ENCODE measurements around the gene ARHGEF5. TPM values are rescaled to one million over a fixed set of nuclear protein-coding genes. Genes with fewer than 3 reads are reported as not detected.

ARHGEF5 gene
- total RNA-seq, 1 donor from 2014 or later = 0.93 TPM

GRCh38 chr7:144404946-144405345 lies 49.7 kb downstream of the ARHGEF5 start:
- Mint-ChIP-seq H3K36me3 (ENCODE audit: unreplicated experiment) (no peaks in the 10 kb centered on the region), H3K27me3 (ENCODE audit: unreplicated experiment) (peaks cover 2% of the 10 kb centered on the region), H3K27ac (ENCODE audit: unreplicated experiment) (no peak overlapping the region), H3K9me3 (ENCODE audit: unreplicated experiment) (peaks cover 2% of the 10 kb centered on the region), H3K4me1 (ENCODE audit: low read depth, unreplicated experiment) (no peaks in the 10 kb centered on the region), H3K4me3 (ENCODE audit: unreplicated experiment) (no peak overlapping the region)
- TF ChIP-seq CTCF (IDR thresholded peaks at IDR 0.05; ENCODE audit: partially characterized antibody, unreplicated experiment) = no peak
- DNase-seq = no peak

DNA sequence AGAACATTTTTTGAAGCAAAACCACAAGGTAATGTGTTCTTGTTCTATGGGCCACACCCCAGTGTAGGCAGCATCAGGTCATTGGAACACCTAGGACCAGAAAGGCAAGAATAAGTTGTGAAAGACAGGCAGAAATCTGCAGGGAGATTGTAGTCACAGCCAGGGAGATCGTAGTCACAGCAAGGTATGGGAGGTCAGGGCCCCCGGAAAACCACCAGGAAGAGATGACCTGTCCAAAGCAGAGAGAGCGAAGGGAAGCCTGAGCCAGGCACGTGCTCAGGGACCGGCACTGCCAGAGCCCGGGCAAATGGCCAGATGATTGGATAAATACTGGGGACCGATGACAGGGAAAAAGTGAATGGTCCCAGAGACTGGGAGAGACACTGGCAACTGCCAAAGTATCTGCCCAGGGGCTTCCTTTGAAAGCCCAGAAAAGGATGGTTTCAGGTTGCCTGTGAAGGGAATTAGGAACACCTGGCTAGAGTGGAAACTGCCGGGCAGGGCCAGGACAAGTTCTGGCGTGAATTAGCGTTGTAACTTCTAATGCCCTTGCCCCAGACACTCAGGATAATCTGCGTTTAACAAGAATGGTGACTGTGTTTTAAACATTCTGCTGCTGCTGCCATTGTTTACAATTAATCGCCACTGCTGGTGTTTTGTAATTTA lies 52.2 kb downstream of the ARHGEF5 start:
- no peaks in the 10 kb centered on the region for H3K36me3 Mint-ChIP-seq (ENCODE audit: unreplicated experiment)
- no peaks in the 10 kb centered on the region for H3K4me1 Mint-ChIP-seq (ENCODE audit: low read depth, unreplicated experiment)
- H3K27ac Mint-ChIP-seq (ENCODE audit: unreplicated experiment) = no peak overlapping the region
- peaks cover 2% of the 10 kb centered on the region for H3K9me3 Mint-ChIP-seq (ENCODE audit: unreplicated experiment)
- no peak for TF ChIP-seq CTCF (IDR thresholded peaks at IDR 0.05; ENCODE audit: partially characterized antibody, unreplicated experiment)
- DNase-seq = no peak
- no peak overlapping the region for H3K4me3 Mint-ChIP-seq (ENCODE audit: unreplicated experiment)
- H3K27me3 Mint-ChIP-seq (ENCODE audit: unreplicated experiment) = no peaks in the 10 kb centered on the region

GRCh38 chr7:144408121-144408520 lies 52.9 kb downstream of the ARHGEF5 start:
- no peak for TF ChIP-seq CTCF (IDR thresholded peaks at IDR 0.05; ENCODE audit: partially characterized antibody, unreplicated experiment)
- Mint-ChIP-seq H3K4me1 (ENCODE audit: low read depth, unreplicated experiment) (no peaks in the 10 kb centered on the region), H3K4me3 (ENCODE audit: unreplicated experiment) (no peak overlapping the region), H3K27me3 (ENCODE audit: unreplicated experiment) (no peaks in the 10 kb centered on the region), H3K36me3 (ENCODE audit: unreplicated experiment) (no peaks in the 10 kb centered on the region), H3K9me3 (ENCODE audit: unreplicated experiment) (peaks cover 2% of the 10 kb centered on the region), H3K27ac (ENCODE audit: unreplicated experiment) (no peak overlapping the region)
- no peak for DNase-seq

DNA sequence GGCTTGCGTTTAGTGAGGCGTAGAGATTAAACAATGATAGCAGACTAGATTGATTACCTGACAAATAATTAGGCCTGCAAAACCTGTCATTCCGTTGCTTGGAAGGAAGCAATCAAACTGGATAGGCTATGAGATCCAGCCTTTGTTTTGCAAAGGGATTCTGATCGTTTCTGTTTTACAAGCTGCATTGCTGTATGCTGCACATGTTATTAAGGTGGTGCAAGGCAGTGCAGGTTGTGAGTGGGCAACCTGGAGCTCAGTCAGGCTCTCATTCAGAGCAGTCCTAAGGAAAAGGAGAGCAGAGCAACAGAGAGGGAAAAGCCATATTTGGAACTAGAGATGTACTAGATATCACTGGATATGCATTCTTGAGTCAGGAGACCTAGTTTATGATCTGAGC lies 55.2 kb downstream of the ARHGEF5 start:
- no peaks in the 10 kb centered on the region for H3K4me1 Mint-ChIP-seq (ENCODE audit: low read depth, unreplicated experiment)

More for the DNA sequence above, 55.2 kb downstream of the ARHGEF5 start:
- no peak for TF ChIP-seq CTCF (IDR thresholded peaks at IDR 0.05; ENCODE audit: partially characterized antibody, unreplicated experiment)
- Mint-ChIP-seq H3K4me3 (ENCODE audit: unreplicated experiment) (no peak overlapping the region), H3K27me3 (ENCODE audit: unreplicated experiment) (no peaks in the 10 kb centered on the region), H3K36me3 (ENCODE audit: unreplicated experiment) (no peaks in the 10 kb centered on the region), H3K9me3 (ENCODE audit: unreplicated experiment) (peaks cover 4% of the 10 kb centered on the region), H3K27ac (ENCODE audit: unreplicated experiment) (no peak overlapping the region)
- no peak for DNase-seq

All from glutamatergic neuron (in vitro differentiated cells).